Left colon (tissue), 2 donors: Measurements from ENCODE around the gene SUCO. TPM values are rescaled to one million over a fixed set of nuclear protein-coding genes. Genes with fewer than 3 reads are reported as not detected.

Experiments
- ATAC-seq: fragments of 200-7000 bp; cut with Tn5 transposase; one replicate; pipeline ENCODE4 v1.9.1; 2020; ENCODE audit warnings: mild to moderate bottlenecking, moderate library complexity
- DNase-seq, 2 donors: peaks; one replicate each; pipeline ENCODE4 v3.0.0-alpha.2; 2020
- intact Hi-C, 2 donors: fragments of 100-400 bp; cut with DNase I in 1 of 2; cut with micrococcal nuclease in 1 of 2; formaldehyde crosslinking; loops; one replicate each; pipeline versions ENCODE4 v1.11.2 to v1.14.0; 2022; cut with DNase I, micrococcal nuclease
- total RNA-seq, 2 donors: library from RNA; stranded (reverse); fragmentation: NEBNext Ultra II Directional; extraction: Animal tissue kit (Norgen Biotek cat#: 25700); gene quantifications; one replicate each; pipeline ENCODE4 v1.2.1, GENCODE V29; 2021
- donor health status: DM: no; HTN: no; CAD: no.
- donor health status: DM: yes; HTN: yes; CAD: no.

The SUCO gene
- total RNA-seq, 2 donors from 2014 or later: 24.8 to 26.9 TPM

GRCh38 chr1:172512591-172512990, 20.4 kb upstream of the SUCO start:
- intact Hi-C loops: no loop called here
- no peak for DNase-seq
- ATAC-seq: no peak

DNA sequence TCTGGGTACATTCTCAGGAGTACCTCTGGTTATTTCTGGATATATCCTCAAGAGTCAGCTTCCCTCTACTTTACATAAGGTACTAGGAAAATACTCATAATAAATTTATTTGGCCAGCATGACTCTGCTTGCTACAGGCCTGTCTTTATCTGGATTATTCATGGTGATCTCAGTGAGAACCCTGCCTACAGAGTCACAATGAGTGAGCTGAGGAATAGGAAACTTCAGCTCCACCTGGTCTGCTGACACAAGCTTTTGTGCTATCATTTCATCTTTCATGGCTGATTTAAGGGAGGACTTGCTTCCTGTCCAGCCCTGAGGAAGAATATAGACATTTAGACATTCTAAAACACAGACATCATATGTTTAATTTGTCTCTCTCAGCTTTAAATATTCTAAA, 19.5 kb upstream of the SUCO start:
- ATAC-seq (no peak), DNase-seq (no peak)
- intact Hi-C loops: no loop called here

- DNase-seq: no peak
- ATAC-seq: no peak
- intact Hi-C loops: no loop called here
Measured at GRCh38 chr1:172514108-172514507, 18.8 kb upstream of the SUCO start.

GRCh38 chr1:172515436-172515835, 17.5 kb upstream of the SUCO start:
- DNase-seq (no peak), ATAC-seq (no peak)
- intact Hi-C loops: no loop called here

GRCh38 chr1:172515927-172516326, 17.0 kb upstream of the SUCO start:
- intact Hi-C loops: no loop called here
- ATAC-seq (no peak), DNase-seq (no peak)

DNA sequence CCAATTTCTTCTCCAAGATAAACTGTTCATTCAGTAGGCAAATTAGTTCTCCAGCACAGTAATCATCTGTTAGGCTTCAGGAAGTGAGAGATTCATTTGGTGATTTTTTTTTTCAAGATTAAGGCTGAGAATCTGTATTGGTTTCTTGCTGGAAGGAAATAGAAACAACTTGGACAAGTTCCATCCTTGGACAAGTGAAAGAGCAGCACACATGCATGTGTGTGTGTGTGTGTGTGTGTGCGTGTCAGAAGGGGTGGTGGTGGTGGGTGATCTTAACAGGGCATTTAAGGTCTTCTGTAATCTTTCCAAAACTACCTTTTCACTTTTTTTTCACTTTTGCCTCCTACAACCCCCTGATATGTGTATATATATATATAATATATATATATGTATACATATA, 15.9 kb upstream of the SUCO start:
- DNase-seq (no peak), ATAC-seq (no peak)
- intact Hi-C loops: no loop called here

DNA sequence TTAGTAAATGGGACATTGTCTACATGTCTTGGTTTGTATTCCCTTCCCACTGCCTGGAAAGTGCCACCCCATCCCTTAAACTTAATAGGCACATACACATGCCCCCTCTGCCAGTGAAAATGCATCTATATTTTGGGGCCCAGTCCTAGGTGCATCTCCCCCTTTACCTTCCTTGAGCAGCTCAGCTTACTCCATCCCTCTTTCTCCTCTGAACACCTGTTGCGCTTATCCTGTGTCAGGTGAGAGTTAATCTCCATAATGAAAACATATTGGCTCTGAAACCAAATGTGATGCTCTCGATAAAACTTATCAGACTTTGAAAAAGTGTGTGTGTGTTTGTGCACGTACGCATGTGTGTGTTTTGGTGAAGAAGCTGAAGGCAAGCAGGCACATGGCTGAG, 15.4 kb upstream of the SUCO start:
- no peak for ATAC-seq
- DNase-seq: no peak
- intact Hi-C loops: no loop called here

GRCh38 chr1:172529304-172529703, 3.6 kb upstream of the SUCO start:
- intact Hi-C loops: no loop called here
- no peak for ATAC-seq
- no peak for DNase-seq

- intact Hi-C loops: no loop called here
- ATAC-seq: no peak
- DNase-seq: no peak
Measured at GRCh38 chr1:172530000-172530399, 3.0 kb upstream of the SUCO start.

DNA sequence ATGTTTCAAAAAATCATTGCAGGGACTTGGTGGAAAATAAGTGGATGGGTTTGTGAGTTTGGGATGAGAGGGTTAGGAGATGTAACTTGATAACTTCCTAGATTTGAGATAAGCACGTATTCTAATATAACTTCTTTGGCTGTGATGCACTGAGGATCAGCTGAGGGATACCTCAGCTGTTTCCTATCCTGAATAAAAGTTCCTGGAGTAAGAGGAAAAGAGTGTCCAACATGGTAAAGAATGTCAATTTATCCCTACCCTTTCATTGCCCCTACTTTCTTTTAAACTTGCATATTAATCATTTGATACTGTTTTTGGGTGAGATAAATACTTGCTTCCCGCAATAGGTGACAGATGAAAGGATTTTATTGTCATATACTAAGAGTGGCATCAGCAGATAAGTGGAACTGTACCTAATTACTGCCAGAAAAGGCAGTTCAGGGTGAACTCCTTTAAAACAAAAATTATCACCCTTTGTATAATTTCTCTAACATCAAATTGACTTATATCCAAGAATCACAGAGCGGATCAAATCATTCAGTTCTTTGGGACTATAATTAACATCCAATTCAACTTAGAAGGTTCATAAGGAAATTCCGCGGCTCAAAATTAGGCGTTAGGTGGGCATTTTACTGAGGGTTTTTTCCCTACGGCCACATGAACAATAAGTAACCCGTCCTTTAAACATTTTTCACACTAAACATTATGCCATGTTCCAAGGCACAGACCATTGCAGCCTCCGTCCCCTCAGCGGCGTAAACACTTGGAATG, 1.4 kb upstream of the SUCO start:
- no peak for DNase-seq
- intact Hi-C loops: no loop called here
- no peak for ATAC-seq

DNA sequence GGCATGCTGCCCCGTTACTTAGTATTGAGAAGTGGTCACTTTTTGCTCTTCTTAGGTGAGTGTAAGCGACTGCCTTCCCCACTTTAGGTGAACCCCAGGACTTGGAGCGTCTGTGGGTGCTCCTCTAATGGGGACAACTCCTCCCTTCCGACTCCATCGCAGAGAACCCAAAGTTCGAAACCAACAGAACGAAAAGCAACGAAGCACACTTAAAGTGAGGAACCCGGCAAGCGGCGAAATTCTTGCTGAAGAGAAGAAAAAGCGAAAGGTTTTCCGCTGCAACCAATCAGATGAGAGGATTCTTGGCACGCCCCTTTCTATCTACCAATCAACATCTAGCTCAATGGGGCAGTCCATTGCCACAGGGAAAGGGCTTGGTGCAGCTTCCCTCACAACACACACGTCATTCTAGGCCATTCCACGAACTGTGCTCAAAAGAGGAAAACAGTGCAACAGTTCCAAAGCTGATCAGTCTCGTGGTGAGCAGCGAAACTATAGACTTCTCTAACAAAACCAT, 709 bp upstream of the SUCO start:
- DNase-seq (peak; percentile 81 to 94), ATAC-seq (peak; percentile 78)
- intact Hi-C loops: no loop called here

DNA sequence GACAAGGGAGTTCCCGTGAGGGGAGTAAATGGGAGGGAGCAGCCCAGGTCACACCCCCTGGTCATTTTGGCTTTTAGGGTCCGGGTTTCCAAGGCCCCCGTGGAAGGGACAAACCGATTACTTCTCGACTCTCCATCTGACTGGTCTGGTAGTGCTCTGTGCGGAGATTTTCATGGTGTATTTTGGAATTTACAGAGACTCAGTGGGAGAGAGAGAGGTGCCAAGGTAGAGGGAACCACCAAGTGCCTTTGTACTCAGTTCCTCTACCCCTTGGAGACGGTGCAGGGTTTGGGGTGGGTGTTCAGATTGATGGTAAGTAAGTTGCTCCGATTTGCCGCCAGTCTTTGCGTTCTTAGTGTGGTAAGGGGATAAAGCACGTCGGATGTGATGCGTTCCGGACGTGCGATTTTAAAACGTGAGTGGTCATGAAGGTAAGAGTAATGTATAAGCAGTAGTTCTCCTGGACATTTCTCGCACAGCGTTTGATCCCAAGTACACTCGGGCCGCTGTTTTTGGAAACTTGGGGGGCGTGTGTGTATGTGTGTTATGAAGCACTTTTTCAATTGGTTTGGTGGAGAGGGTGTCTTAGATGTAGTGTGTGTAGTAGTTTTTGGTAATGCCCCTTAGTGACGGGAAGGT, 682 bp downstream of the SUCO start:
- ATAC-seq: no peak
- peak; percentile 27 to 42 for DNase-seq
- intact Hi-C loops: no loop called here

DNA sequence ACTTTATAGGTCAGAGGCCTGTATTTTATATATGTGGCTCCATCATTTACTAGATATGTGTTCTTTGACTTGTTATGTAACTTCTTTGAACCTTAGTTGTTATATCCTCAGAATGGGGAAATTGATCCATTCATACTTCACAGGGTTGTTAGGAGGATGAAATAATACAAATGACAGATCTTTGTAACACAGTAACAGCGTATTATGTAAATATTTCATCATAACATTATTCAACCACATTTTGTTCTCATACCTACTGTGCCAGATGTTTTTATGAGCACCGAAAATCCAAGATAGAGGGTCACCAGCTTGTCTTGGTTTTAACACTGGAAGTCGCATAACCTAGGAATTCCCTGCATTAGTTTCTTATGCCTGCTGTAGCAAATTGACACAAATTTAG, 3.3 kb downstream of the SUCO start:
- intact Hi-C loops: no loop called here
- DNase-seq (no peak), ATAC-seq (no peak)

- intact Hi-C loops: no loop called here
- no peak for ATAC-seq
- no peak for DNase-seq
Measured at GRCh38 chr1:172537366-172537765, 4.4 kb downstream of the SUCO start.

DNA sequence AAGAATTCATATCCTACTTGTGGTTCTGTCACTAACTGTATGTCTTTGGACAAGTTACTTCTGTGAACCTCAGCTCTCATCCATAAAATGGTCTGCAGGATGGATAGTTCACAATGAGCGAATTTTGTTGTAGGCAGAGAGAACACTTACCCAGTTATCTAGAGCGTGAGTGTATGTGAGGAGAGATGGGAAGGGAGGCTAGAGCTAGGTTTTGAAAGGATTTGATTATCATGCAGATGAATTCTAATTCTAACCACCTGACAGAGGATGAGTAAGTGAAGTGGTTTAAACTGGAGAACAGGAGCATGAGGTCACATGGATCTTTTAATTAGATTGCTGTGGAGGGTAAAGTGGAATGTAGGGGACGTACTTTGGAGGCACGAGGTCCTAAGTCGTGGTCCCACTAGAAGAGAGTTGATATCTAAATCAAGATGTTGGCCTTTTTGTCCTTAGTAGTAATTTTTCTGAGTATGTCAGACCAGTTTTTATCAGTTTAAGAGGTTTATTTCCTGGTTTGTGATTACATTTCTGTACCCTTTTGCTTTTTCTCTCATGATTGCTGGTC, 5.0 kb downstream of the SUCO start:
- ATAC-seq (no peak), DNase-seq (no peak)
- intact Hi-C loops: no loop called here

DNA sequence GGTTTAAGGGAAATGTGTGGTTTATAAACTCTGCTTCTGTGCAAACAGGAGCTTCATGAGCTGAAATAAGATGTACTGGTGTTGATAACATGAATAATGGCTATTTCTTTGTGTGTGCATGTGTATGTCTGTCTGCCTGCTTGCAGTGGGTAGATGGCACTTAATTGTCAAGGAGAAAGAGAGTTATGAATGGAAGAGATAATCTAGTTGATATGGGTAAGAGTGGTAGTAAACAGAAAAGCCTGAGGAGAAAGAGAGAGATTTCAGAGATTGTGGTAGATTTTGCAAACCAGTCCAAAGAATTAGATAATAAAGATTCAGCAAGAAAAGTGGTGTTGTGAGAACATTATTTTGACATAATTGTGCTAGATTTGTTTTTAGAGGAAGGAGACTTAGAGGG, 7.7 kb downstream of the SUCO start:
- intact Hi-C loops: no loop called here
- no peak for ATAC-seq
- no peak for DNase-seq

GRCh38 chr1:172544481-172545104, 11.6 kb downstream of the SUCO start:
- no peak for DNase-seq
- intact Hi-C loops: no loop called here
- no peak for ATAC-seq

GRCh38 chr1:172545396-172546004, 12.6 kb downstream of the SUCO start:
- DNase-seq: no peak
- intact Hi-C loops: no loop called here
- no peak for ATAC-seq

- no peak for ATAC-seq
Measured at GRCh38 chr1:172547071-172547470, 14.1 kb downstream of the SUCO start.

More at GRCh38 chr1:172547071-172547470, 14.1 kb downstream of the SUCO start:
- no peak for DNase-seq
- intact Hi-C loops: no loop called here
